Mucosa of rectum (tissue), 2 donors: Measurements from ENCODE around the gene USP10.
A peak's percentile ranks its signal among the peaks of the same experiment; 100 is the strongest.

Experiments
- H3K27ac ChIP-seq, 2 donors: one replicate each; pipeline ENCODE4 v1.7.0; 2013; ENCODE audit warnings: inconsistent platforms in 2 of 2, low read depth in 2 of 2, low read length in 2 of 2
- H3K27me3 ChIP-seq, 2 donors: one replicate each; pipeline ENCODE4 v1.7.0; 2013; ENCODE audit warnings: low read length in 2 of 2; ENCODE audit not compliant: control insufficient read depth in 2 of 2, insufficient read depth in 2 of 2
- H3K36me3 ChIP-seq, 2 donors: one replicate each; pipeline ENCODE4 v1.7.0; 2013; ENCODE audit warnings: low read length in 2 of 2; ENCODE audit not compliant: control insufficient read depth in 2 of 2, insufficient read depth in 2 of 2
- H3K4me1 ChIP-seq, 2 donors: one replicate each; pipeline ENCODE4 v1.7.0; 2013; ENCODE audit warnings: low read length in 2 of 2, mild to moderate bottlenecking in 1 of 2; ENCODE audit not compliant: control insufficient read depth in 2 of 2, insufficient read depth in 2 of 2
- H3K4me3 ChIP-seq, 2 donors: one replicate each; pipeline ENCODE4 v1.7.0; 2013; ENCODE audit warnings: low read length in 2 of 2
- H3K9ac ChIP-seq, 2 donors: one replicate each; pipeline ENCODE4 v1.7.0; 2013; ENCODE audit warnings: low read length in 2 of 2, low read depth in 1 of 2, mild to moderate bottlenecking in 1 of 2
- H3K9me3 ChIP-seq, 2 donors: one replicate each; pipeline ENCODE4 v1.7.0; 2013; ENCODE audit warnings: low read length in 2 of 2; ENCODE audit not compliant: control insufficient read depth in 2 of 2
- donor health status: healthy.
- donor health status: Normal muscosa, but diverticular disease.

The USP10 gene

GRCh38 chr16:84780544-84781376 lies 81.0 kb downstream of the USP10 start:
- H3K9me3 ChIP-seq = no peaks in the 10 kb centered on the region
- no peaks in the 10 kb centered on the region for H3K27me3 ChIP-seq
- no peak overlapping the region for H3K27ac ChIP-seq
- no peak overlapping the region for H3K4me3 ChIP-seq
- no peak overlapping the region for H3K9ac ChIP-seq
- peaks cover 31 to 36% of the 10 kb centered on the region in 2 donors for H3K36me3 ChIP-seq
- H3K4me1 ChIP-seq = peaks cover 0 to 1% of the 10 kb centered on the region in 2 donors

DNA sequence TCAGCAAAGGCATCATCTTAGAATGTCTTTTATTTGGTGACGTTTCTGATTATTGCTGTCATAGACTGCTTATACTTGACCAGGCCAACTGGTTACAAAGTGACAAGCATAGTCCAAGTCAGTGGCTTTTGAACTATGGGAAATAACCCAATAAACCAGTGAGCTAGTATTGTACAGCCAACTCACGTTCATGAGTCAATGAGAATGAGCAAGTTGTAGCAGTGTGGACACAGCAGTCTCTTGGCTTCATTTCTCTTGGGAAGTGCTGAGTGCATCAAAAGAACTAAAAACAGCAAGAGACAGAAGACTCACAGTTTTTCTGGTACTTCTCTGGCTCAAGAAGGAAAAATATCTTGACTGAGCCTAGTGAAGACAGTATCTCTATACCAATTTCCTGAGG lies 83.0 kb downstream of the USP10 start:
- Histone ChIP-seq H3K9ac (no peak overlapping the region), H3K9me3 (no peaks in the 10 kb centered on the region), H3K36me3 (peaks cover 15 to 18% of the 10 kb centered on the region in 2 donors), H3K27ac (no peak overlapping the region), H3K4me1 (peaks cover 12 to 16% of the 10 kb centered on the region in 2 donors), H3K27me3 (no peaks in the 10 kb centered on the region), H3K4me3 (no peak overlapping the region)

DNA sequence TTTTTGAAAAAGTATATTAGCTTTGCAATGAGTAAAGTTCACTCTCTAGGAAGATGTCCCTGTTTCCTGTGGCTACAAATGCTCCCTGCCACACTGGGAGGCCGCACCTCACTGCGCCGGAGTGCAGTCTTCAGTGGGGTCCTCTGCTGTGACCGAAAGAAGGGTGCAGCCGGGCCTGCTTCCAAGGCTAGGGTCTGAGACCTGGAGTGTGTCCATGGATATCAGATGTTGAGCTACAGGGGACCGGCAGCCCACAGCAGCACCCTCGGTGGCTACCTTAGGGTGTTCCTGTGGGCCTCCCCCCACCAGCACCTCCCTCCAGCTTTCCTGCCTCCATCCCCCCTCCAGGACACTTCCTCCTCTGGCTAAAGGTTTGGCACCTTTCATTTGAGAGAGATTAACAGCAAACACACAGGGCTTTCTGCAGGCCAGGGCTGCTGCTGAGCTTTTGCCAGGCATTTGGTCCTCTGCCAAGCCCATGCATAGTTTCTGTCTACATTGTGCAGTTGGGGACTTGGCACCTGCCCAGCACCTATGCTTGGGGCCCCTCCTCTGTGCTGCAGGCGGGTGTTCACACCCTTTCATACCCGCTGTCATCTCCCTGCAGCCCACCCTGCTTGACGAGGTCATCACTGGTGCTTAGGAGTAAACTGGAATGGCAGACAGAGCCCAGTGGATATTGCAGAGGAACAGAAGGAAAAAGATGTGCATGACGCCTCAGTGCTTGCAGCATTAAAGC lies 86.2 kb downstream of the USP10 start:
- H3K4me1 ChIP-seq = peaks cover 12 to 18% of the 10 kb centered on the region in 2 donors
- no peaks in the 10 kb centered on the region for H3K9me3 ChIP-seq
- no peaks in the 10 kb centered on the region for H3K27me3 ChIP-seq
- H3K4me3 ChIP-seq = no peak overlapping the region
- H3K36me3 ChIP-seq = no peaks in the 10 kb centered on the region
- H3K27ac ChIP-seq = no peak overlapping the region
- no peak overlapping the region for H3K9ac ChIP-seq

- H3K27me3 ChIP-seq = no peaks in the 10 kb centered on the region
- H3K4me3 ChIP-seq = no peak overlapping the region
- no peak overlapping the region for H3K27ac ChIP-seq
- peaks cover 12 to 18% of the 10 kb centered on the region in 2 donors for H3K4me1 ChIP-seq
- no peak overlapping the region for H3K9ac ChIP-seq
- H3K36me3 ChIP-seq = no peaks in the 10 kb centered on the region
- no peaks in the 10 kb centered on the region for H3K9me3 ChIP-seq
Measured at GRCh38 chr16:84786605-84787262, 86.9 kb downstream of the USP10 start.

DNA sequence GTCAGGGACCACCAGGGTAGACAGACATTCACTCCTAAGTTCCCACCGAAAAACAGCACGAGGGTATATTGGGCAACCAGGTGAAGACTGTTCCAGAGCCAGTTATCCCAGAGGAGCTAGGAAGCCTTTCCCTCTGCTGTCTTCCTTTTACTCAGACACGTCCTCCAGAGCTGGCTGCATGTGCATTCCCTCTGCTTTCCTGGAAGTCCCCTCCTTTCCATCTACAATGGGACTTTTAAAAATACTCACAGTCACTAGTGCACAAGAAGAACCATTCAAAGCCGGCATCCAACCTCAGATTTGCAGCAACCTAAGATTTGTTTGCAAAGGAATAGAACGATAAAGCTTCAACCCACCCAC lies 87.4 kb downstream of the USP10 start:
- Histone ChIP-seq H3K9me3 (no peaks in the 10 kb centered on the region), H3K4me1 (peaks cover 12 to 18% of the 10 kb centered on the region in 2 donors), H3K27me3 (no peaks in the 10 kb centered on the region), H3K4me3 (no peak overlapping the region), H3K27ac (no peak overlapping the region), H3K9ac (no peak overlapping the region), H3K36me3 (no peaks in the 10 kb centered on the region)

GRCh38 chr16:84788920-84789391 lies 89.2 kb downstream of the USP10 start:
- H3K4me3 ChIP-seq = no peak overlapping the region
- no peaks in the 10 kb centered on the region for H3K9me3 ChIP-seq
- H3K36me3 ChIP-seq = no peaks in the 10 kb centered on the region
- no peak overlapping the region for H3K27ac ChIP-seq
- no peak overlapping the region for H3K9ac ChIP-seq
- H3K27me3 ChIP-seq = no peaks in the 10 kb centered on the region
- peaks cover 12 to 18% of the 10 kb centered on the region in 2 donors for H3K4me1 ChIP-seq

GRCh38 chr16:84789431-84789830 lies 89.6 kb downstream of the USP10 start:
- Histone ChIP-seq H3K4me3 (no peak overlapping the region), H3K36me3 (no peaks in the 10 kb centered on the region), H3K9ac (no peak overlapping the region), H3K9me3 (no peaks in the 10 kb centered on the region), H3K27ac (no peak overlapping the region), H3K4me1 (peaks cover 12 to 18% of the 10 kb centered on the region in 2 donors), H3K27me3 (no peaks in the 10 kb centered on the region)

- no peaks in the 10 kb centered on the region for H3K27me3 ChIP-seq
- no peaks in the 10 kb centered on the region for H3K9me3 ChIP-seq
- H3K27ac ChIP-seq = no peak overlapping the region
- no peak overlapping the region for H3K9ac ChIP-seq
- H3K4me1 ChIP-seq = peaks cover 12 to 18% of the 10 kb centered on the region in 2 donors
- no peaks in the 10 kb centered on the region for H3K36me3 ChIP-seq
- H3K4me3 ChIP-seq = no peak overlapping the region
Measured at GRCh38 chr16:84790301-84790700, 90.5 kb downstream of the USP10 start.

DNA sequence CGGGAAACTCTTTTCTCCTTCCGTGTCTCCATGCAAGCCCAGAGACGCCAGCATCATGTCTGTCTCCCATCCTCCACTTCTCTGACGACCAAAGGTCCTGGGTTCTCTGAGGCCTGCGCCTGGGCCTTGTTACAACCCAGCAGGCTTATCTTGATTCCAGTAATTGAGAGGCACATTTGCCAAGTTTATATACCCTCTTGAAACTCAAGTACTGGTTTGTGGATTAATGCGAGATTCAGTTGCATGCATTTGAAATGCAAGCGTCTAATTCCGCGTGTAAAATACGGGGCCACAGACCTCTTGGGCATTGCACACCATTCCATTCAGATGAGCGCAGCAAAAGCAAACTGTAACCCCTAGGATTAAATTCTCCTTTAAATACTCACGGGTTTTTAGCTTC lies 91.3 kb downstream of the USP10 start:
- H3K9me3 ChIP-seq = no peaks in the 10 kb centered on the region
- no peaks in the 10 kb centered on the region for H3K27me3 ChIP-seq
- H3K27ac ChIP-seq = no peak overlapping the region
- H3K4me1 ChIP-seq = peaks cover 9 to 13% of the 10 kb centered on the region in 2 donors
- H3K4me3 ChIP-seq = no peak overlapping the region
- no peak overlapping the region for H3K9ac ChIP-seq
- no peaks in the 10 kb centered on the region for H3K36me3 ChIP-seq

GRCh38 chr16:84791501-84791900 lies 91.7 kb downstream of the USP10 start:
- no peak overlapping the region for H3K9ac ChIP-seq
- no peaks in the 10 kb centered on the region for H3K9me3 ChIP-seq
- H3K4me3 ChIP-seq = no peak overlapping the region
- peak overlapping the region; percentile 39 to 43 for H3K27ac ChIP-seq
- H3K36me3 ChIP-seq = no peaks in the 10 kb centered on the region
- peaks cover 7 to 9% of the 10 kb centered on the region in 2 donors for H3K4me1 ChIP-seq
- no peaks in the 10 kb centered on the region for H3K27me3 ChIP-seq
